ENCODE measurements around the gene RNH1.

DNA sequence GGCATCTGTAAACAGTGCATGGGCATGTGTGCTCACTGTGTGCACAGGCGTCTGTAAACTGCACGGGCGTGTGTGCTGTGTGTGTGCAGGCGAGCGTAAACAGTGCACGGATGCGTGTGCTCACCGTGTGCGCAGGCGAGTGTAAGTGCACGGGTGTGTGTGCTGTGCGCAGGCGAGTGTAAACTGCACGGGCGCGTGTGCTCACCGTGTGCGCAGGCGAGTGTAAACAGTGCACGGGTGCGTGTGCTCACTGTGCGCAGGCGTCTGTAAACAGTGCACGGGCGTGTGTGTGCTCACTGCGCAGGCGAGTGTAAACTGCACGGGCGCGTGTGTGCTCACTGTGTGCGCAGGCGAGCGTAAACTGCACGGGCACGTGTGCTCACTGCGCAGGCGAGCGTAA lies 22.4 kb downstream of the RNH1 start:
- TF ChIP-seq, protein P1, sequence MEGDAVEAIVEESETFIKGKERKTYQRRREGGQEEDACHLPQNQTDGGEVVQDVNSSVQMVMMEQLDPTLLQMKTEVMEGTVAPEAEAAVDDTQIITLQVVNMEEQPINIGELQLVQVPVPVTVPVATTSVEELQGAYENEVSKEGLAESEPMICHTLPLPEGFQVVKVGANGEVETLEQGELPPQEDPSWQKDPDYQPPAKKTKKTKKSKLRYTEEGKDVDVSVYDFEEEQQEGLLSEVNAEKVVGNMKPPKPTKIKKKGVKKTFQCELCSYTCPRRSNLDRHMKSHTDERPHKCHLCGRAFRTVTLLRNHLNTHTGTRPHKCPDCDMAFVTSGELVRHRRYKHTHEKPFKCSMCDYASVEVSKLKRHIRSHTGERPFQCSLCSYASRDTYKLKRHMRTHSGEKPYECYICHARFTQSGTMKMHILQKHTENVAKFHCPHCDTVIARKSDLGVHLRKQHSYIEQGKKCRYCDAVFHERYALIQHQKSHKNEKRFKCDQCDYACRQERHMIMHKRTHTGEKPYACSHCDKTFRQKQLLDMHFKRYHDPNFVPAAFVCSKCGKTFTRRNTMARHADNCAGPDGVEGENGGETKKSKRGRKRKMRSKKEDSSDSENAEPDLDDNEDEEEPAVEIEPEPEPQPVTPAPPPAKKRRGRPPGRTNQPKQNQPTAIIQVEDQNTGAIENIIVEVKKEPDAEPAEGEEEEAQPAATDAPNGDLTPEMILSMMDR (conservative IDR thresholded peaks at IDR 0.05 in 1 of 2, IDR thresholded peaks at IDR 0.05 in 1 of 2; ENCODE audit: low read depth in 1 of 2, low read length in 2 of 2), result no peak
- no peak for TF ChIP-seq EZH2 (IDR thresholded peaks at IDR 0.05; ENCODE audit: low read length, missing control alignments)
